NB4 (cell line): ENCODE measurements around the gene RCBTB1.

Experiments used
- TF ChIP-seq, protein P1 (sequence below): IDR thresholded peaks from one replicate; pipeline ENCODE4 v1.5.1; 2012; ENCODE audit warnings: low read depth, low read length
- TF ChIP-seq, protein P2 (sequence below): IDR thresholded peaks from 2 replicates; pipeline ENCODE4 v1.6.1; 2011; ENCODE audit warnings: low read depth, low read length

DNA sequence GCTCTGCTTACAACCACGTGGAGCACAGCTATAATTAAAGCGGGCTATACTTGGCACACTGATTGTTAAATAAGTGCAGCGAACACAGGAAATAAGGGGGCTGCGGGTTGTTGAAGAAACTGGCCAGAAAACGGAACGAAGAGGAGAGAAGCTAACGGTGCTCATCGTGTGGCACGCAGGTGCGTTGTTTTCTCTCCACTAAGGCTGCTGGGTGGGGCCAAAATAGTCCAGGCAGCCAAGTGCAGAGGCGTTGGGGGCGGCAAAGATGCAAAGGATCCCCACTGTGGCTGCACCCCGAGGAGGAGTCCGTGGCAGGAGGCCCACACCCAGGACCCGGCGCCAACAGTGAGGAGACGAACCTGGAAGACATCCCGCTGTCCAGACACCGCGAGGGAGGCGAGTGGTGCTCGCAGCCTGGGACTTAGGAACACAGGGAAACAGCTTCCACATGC, 34.8 kb upstream of the RCBTB1 start:
- TF ChIP-seq, protein P1, sequence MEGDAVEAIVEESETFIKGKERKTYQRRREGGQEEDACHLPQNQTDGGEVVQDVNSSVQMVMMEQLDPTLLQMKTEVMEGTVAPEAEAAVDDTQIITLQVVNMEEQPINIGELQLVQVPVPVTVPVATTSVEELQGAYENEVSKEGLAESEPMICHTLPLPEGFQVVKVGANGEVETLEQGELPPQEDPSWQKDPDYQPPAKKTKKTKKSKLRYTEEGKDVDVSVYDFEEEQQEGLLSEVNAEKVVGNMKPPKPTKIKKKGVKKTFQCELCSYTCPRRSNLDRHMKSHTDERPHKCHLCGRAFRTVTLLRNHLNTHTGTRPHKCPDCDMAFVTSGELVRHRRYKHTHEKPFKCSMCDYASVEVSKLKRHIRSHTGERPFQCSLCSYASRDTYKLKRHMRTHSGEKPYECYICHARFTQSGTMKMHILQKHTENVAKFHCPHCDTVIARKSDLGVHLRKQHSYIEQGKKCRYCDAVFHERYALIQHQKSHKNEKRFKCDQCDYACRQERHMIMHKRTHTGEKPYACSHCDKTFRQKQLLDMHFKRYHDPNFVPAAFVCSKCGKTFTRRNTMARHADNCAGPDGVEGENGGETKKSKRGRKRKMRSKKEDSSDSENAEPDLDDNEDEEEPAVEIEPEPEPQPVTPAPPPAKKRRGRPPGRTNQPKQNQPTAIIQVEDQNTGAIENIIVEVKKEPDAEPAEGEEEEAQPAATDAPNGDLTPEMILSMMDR: no peak
- TF ChIP-seq, protein P2, sequence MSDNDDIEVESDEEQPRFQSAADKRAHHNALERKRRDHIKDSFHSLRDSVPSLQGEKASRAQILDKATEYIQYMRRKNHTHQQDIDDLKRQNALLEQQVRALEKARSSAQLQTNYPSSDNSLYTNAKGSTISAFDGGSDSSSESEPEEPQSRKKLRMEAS: peak; percentile 91
